HUDEP-2 (cell line): ENCODE measurements around the gene CNOT4.
"Not testable (repeated sequence)": the region's sequence is repeated elsewhere in the genome, so short reads cannot be mapped to it uniquely, and the experiment has no call there.

ENCODE experiments used
- DNase-seq, 76 experiments: peaks; one replicate each; lab custom pipeline; 2025; ENCODE audit not compliant: unreplicated experiment in 76 of 76; lab: John Stamatoyannopoulos, UW

CNOT4 gene

GRCh38 chr7:135335628-135336139 is 174.2 kb downstream of the CNOT4 start:
- peak in 26 of 76 experiments; percentile 4 to 50 (median 15) for DNase-seq

DNA sequence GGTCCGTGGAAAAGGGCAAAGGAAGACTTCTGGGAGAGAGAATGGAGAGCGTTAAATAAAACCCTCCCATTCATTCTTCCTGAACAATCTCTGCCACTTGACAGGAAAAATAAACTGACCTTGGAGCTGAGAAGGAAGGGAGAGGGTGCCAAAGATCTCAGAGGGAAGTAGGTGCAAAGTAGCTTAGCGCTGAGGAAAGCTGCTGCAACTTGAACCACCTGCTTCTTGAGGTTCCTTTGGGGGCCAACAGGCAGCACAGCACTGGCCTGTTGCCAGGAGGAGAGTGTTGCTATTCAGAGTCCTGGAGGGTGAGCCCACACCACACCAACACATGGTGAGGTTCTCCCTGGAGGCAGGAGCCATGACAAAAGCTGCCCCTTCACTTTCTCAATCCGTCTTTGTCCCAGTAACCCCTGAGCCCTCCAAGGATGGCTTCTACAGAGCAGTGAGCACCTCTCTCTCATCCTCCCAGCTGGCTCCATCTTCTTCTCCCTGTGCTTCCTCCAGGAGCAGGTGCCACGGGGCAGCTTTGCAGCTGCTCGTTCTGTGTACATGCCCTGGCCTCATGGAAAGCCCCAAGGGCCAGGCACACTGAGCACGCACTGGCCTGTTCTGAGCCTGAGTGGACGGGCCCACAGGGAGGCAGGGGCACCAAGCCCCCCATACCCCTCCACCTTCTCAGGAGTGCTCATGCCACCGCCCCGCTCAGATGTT is 174.9 kb downstream of the CNOT4 start:
- DNase-seq, result no peak

- DNase-seq, result no peak
Observed at GRCh38 chr7:135333946-135334345, 176.0 kb downstream of the CNOT4 start.

DNA sequence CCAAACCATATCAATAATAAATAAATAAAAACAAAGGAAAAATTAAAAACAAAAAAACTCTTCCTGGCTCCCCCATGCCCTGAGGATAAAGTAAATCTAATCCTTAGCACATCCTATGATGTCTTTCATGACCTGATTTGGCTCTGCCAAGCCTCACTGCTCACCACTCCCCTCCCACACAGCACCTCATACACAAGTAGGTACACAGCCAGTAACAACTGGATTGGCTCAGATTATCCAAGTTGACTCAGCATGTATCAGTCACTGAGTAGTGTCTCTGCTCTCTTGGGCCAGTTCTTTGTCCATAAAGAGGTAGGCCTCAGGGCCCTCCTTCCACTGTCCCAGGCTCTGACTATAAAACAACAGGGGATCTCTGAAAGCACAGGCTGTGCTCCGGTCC is 176.7 kb downstream of the CNOT4 start:
- no peak for DNase-seq

DNA sequence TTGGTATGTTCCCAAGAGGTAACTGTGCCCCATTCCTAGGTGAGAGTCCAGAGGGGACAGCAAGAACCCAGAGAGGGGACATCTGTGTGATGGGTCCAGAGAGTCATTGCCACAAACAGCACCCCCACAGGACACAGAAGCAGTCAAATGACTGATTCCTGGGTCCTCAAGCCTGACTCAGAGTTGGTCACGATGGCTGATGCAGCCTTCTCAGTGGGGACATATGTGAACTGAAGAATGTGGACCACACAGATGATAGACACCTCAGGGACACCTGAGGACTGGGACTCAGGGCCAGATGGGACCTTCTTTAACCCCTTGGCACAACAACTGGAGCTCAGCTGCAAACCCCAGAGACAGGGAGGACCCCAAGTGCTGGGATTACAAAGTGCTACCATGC is 179.8 kb downstream of the CNOT4 start:
- no peak for DNase-seq

DNA sequence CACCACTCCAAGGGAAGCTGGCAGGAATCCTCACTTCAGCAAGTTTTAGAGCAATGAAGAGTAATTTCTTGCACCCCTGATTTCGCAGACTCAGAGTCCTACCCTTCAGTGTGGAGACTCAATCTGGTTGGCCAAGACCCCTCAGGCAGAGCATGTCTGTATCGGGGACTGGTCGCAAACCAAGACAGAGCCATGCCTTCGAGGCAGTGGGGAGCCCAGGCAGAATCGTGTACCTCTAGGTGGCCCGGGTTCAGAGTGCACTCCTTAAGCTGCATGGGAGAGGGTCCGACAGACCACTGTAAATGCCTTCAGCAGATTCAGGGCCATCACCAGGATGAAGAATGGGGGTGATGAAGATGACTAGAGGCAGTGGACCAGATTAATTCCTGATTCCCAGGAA is 181.4 kb downstream of the CNOT4 start:
- no peak for DNase-seq

GRCh38 chr7:135328053-135328452 is 181.8 kb downstream of the CNOT4 start:
- no peak for DNase-seq

DNA sequence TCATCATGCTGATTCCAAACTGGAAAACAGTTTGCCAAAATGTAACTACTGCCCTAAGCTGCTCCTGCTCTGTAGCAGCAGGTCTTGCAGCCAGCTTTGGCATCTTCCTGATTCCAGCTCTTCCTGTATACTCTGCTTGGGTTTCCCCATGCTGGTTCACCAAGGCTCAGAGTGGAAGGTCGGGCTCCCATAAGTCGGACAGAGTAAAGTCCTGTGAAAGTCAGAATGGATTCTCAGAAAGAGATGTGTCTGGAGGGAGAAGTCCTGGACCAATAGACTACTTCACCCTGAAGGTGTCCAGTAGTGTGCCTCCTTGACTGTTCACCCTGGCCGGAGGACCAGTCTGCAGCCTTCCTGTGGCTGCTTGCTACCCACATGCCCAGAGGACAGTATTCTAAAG is 182.4 kb downstream of the CNOT4 start:
- no peak for DNase-seq

GRCh38 chr7:135326636-135327280 is 183.1 kb downstream of the CNOT4 start:
- no peak for DNase-seq

DNA sequence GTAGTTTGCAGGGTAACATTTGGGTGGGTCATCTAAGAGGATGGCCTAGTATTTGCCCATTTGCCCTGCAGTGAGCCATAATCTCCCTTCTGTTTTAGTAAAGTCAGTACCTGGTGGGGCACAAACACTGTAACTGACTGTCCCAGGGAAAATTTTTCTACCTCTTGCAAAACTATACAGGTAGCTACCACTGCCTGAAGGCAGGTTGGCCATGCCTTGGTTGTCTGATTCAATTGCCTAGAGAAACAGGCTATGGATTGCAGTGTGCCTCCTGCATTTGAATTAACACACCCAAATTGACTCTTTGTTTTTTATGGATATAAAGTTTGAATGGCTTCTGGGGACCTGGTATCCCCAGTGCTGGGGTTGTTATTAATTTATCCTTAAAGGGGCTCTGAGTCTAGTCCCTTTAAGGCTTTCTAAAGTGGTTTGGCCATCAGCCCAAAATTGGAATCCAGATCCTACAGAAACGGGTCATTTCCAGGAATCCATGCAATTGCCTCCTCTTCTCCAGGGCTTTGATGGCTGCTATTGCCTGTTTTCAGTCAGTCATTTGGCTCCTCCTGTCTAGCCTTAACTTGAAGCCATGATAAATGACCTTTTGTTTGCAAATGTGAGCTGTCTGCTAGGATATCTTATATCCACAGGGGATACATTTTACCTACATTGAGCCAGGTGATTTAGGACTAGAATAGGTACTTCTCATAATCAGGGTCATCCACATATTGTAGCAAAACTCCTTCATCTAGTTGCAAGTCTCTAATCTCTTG is 187.1 kb downstream of the CNOT4 start:
- DNase-seq, result no peak

DNA sequence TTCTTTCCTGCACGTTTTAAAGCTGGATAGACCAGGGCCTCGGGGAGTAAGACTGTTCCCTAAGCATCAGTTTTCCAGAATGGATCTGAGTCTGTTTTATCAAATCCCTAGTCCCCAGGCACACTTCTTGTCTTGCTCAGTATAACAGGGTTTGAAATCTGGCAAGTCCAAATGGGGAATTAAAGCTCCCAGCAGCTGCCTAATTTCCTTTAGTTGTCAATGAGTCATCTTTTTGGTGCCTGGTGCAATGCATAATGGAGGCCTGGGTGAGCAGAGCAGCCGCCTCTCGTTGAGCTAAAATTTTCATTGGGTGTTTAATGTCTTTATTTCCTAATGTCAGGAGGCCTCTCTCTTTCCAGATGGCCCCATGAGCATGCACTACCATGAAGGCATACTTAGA is 188.3 kb downstream of the CNOT4 start:
- no peak for DNase-seq

DNA sequence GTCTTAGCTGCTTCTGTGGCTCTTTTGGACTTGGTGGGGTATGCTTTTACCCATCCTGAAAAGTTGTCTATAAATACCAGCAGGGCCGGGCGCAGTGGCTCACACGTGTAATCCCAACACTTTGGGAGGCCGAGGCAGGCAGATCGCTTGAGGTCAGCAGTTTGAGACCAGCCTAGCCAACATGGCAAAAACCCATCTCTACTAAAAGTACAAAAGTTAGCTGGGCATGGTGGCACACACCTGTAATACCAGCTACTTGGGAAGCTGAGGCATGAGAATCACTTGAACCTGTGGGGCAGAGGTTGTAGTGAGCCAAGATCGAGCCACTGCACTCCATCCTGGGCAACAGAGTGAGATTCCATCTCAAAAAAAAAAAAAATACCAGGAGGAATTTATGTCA is 188.9 kb downstream of the CNOT4 start:
- not testable (repeated sequence) for DNase-seq

GRCh38 chr7:135320268-135320667 is 189.6 kb downstream of the CNOT4 start:
- peak in 12 of 76 experiments; percentile 2 to 33 (median 10) for DNase-seq

DNA sequence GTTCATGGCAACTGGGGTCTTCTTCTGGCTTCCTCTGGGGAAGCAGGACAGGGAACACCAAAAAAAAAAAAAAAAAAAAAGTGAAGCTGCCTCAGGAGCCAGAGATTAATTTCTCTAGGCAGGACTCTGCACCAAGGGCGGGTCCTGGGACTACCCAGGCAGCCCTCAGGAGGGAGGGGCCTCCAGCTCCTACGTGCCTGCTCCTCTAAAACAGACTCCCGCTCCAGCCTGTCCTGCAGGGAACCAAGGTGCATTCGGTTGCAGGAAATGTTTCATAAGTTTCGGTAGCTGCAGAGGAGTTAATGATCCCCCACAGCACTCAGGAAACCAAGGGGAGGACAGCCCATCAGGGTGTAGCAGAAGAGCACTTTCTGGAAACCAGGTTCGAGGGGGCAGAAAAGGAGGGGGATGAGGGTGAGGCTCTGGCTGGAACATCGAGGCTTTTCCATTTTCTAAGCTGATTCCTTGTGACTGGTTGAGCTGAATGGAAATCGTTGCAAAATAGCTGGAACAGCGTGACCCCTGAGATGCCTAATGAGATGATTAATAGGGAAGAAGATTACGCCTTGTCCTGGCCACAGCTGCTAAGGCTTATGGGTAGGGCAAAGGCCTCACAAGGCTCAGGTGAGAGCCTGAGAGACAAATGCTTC is 192.1 kb downstream of the CNOT4 start:
- DNase-seq, result no peak

- no peak for DNase-seq
Observed at GRCh38 chr7:135316648-135317313, 193.1 kb downstream of the CNOT4 start.

DNA sequence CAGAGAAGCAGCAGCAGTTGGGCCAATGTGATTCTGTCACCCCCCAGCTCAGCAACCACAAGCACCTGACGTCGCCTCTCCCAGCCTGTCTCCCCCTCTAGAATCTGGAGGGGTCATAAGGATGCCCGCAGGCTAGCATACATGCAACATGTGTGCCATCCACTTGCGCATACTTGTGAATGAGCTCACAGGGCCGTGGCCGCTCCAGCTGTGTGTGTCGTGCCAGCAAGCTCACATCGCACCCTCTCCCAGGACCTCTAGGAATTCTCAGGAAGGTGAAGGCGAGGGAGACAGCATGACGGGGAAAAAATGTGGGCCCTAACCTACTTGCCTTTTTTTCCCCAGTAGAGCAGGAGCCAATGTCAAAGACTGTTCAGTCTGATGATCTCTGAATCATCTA is 195.9 kb downstream of the CNOT4 start:
- no peak for DNase-seq
